Stimulated activated naive CD4-positive, alpha-beta T cell treated with Interleukin-2 at 50 U/mL for 16 hours (primary cell): ENCODE data around the gene ST6GALNAC3.
"Not testable (repeated sequence)": the region's sequence is repeated elsewhere in the genome, so short reads cannot be mapped to it uniquely, and the experiment has no call there.

Experiments
- DNase-seq: peaks from one replicate; lab custom pipeline; 2025; lab: John Stamatoyannopoulos, UW

ST6GALNAC3 gene

GRCh38 chr1:76644139-76644538 lies 569.6 kb downstream of the ST6GALNAC3 start:
- no peak for DNase-seq

- DNase-seq = not testable (repeated sequence)
Observed at GRCh38 chr1:76652860-76653259, 578.3 kb downstream of the ST6GALNAC3 start.

- DNase-seq = no peak
Observed at GRCh38 chr1:76657623-76658022, 583.1 kb downstream of the ST6GALNAC3 start.

- no peak for DNase-seq
Observed at GRCh38 chr1:76659171-76659940, 584.8 kb downstream of the ST6GALNAC3 start.

- DNase-seq = no peak
Observed at GRCh38 chr1:76661531-76661930, 587.0 kb downstream of the ST6GALNAC3 start.

GRCh38 chr1:76666499-76666898 lies 592.0 kb downstream of the ST6GALNAC3 start:
- no peak for DNase-seq

GRCh38 chr1:76668046-76668445 lies 593.5 kb downstream of the ST6GALNAC3 start:
- DNase-seq = no peak

GRCh38 chr1:76669131-76669530 lies 594.6 kb downstream of the ST6GALNAC3 start:
- no peak for DNase-seq

- DNase-seq = no peak
Observed at GRCh38 chr1:76669624-76670315, 595.2 kb downstream of the ST6GALNAC3 start.

- DNase-seq = no peak
Observed at GRCh38 chr1:76674689-76675210, 600.2 kb downstream of the ST6GALNAC3 start.

- DNase-seq = no peak
Observed at GRCh38 chr1:76677416-76678405, 603.2 kb downstream of the ST6GALNAC3 start.

GRCh38 chr1:76679534-76680152 lies 605.1 kb downstream of the ST6GALNAC3 start:
- no peak for DNase-seq

- no peak for DNase-seq
Observed at GRCh38 chr1:76680651-76681050, 606.1 kb downstream of the ST6GALNAC3 start.

GRCh38 chr1:76682138-76682537 lies 607.6 kb downstream of the ST6GALNAC3 start:
- no peak for DNase-seq
